Measurements from ENCODE around the gene VWA2. TPM values are rescaled to one million over a fixed set of nuclear protein-coding genes. Genes with fewer than 3 reads are reported as not detected.

Gene VWA2
- total and polyA plus RNA-seq, 2 donors (not counting 3 experiments of a cell fraction or from before 2014, with no cell fraction given), result not detected

- no peak for TF ChIP-seq GATA2 (IDR thresholded peaks at IDR 0.05; ENCODE audit: insufficient read depth, insufficient read length, low read depth, low read length)
- no peak for TF ChIP-seq EZH2 (IDR thresholded peaks at IDR 0.05; ENCODE audit: borderline replicate concordance, low read depth, low read length, severe bottlenecking)
- TF ChIP-seq FOS (IDR thresholded peaks at IDR 0.05; ENCODE audit: borderline replicate concordance, insufficient read depth, low read length), result no peak
- TF ChIP-seq MYC (IDR thresholded peaks at IDR 0.05; ENCODE audit: low read depth, low read length), result no peak
- no peak for TF ChIP-seq MAX (IDR thresholded peaks at IDR 0.05; ENCODE audit: insufficient read depth, insufficient read length)
- no peak for TF ChIP-seq JUN (IDR thresholded peaks at IDR 0.05; ENCODE audit: borderline replicate concordance, insufficient read depth, insufficient read length, low read depth)
- TF ChIP-seq CTCF (IDR thresholded peaks at IDR 0.05; ENCODE audit: extremely low read depth in 1 of 2, insufficient read depth in 1 of 2, low read depth in 1 of 2, low read length in 2 of 2), result no peak
- no TSS peak for BruUV-seq (replicated peaks)
- no peak for DNase-seq (ENCODE audit: low read depth, low spot score)
Observed at GRCh38 chr10:114261076-114261475, 22.0 kb downstream of the VWA2 start.

More at GRCh38 chr10:114261076-114261475, 22.0 kb downstream of the VWA2 start:
- Histone ChIP-seq H3K4me1 (ENCODE audit: control insufficient read depth, extremely low read depth, insufficient read depth, low read length) (no peaks in the 10 kb centered on the region), H3K9me3 (replicated peaks; ENCODE audit: control insufficient read depth, insufficient read depth, low read length) (no peaks in the 10 kb centered on the region), H2AFZ (ENCODE audit: low read depth, low read length) (no peak overlapping the region), H3K36me3 (ENCODE audit: control insufficient read depth in 2 of 2, extremely low read depth in 1 of 2, insufficient read depth in 2 of 2, low read length in 2 of 2) (no peaks in the 10 kb centered on the region), H3K9me1 (replicated peaks; ENCODE audit: control insufficient read depth, extremely low read depth, insufficient read depth, low read length) (no peaks in the 10 kb centered on the region), H3K4me2 (ENCODE audit: insufficient read depth, low read length) (no peak overlapping the region), H3K79me2 (ENCODE audit: control insufficient read depth, insufficient read depth, low read length) (no peaks in the 10 kb centered on the region), H3K27ac (ENCODE audit: insufficient read depth, low read depth, low read length) (no peak overlapping the region), H3K27me3 (ENCODE audit: control insufficient read depth in 2 of 2, insufficient read depth in 2 of 2, low read length in 2 of 2) (no peaks in the 10 kb centered on the region), H3K4me3 (replicated peaks in 1 of 3; ENCODE audit: insufficient read depth in 1 of 3, low read depth in 1 of 3, low read length in 3 of 3) (no peak overlapping the region), H3K9ac (replicated peaks; ENCODE audit: extremely low read depth, insufficient read depth, low read length) (no peak overlapping the region), H4K20me1 (replicated peaks; ENCODE audit: control insufficient read depth, extremely low read depth, insufficient read depth, low read length) (no peaks in the 10 kb centered on the region)
- intact Hi-C loops (cut with micrococcal nuclease), result no loop called here
- ChIA-PET POLR2A (no interaction called here), CTCF (no interaction called here)
- dilution Hi-C loops (cut with MboI; ENCODE audit: extremely low pct_ligation_motif_present, low sequenced_read_pairs), result no loop called here
- no peak for FAIRE-seq
